Skeletal muscle tissue (tissue), 4 donors: ENCODE results near the gene DPP6. TPM values are rescaled to one million over a fixed set of nuclear protein-coding genes. Genes with fewer than 3 reads are reported as not detected.

Experiments used
- H3K27ac ChIP-seq: one replicate; pipeline ENCODE4 v1.7.0; 2013; ENCODE audit warnings: mild to moderate bottlenecking, low read depth, low read length, inconsistent platforms
- H3K27me3 ChIP-seq, 3 donors: one replicate each; pipeline ENCODE4 v1.7.0; 2013; ENCODE audit warnings: low read length in 3 of 3; ENCODE audit not compliant: control insufficient read depth in 3 of 3, insufficient read depth in 3 of 3
- H3K36me3 ChIP-seq, 3 donors: one replicate each; pipeline ENCODE4 v1.7.0; 2013; ENCODE audit warnings: low read length in 3 of 3; ENCODE audit not compliant: control insufficient read depth in 3 of 3, insufficient read depth in 3 of 3
- H3K4me1 ChIP-seq, 3 donors: one replicate each; pipeline ENCODE4 v1.7.0; 2013; ENCODE audit warnings: low read length in 3 of 3, mild to moderate bottlenecking in 3 of 3; ENCODE audit not compliant: control insufficient read depth in 3 of 3, insufficient read depth in 3 of 3
- H3K4me3 ChIP-seq, 3 donors: one replicate each; pipeline ENCODE4 v1.7.0; 2013; ENCODE audit warnings: low read length in 3 of 3
- H3K9ac ChIP-seq, 3 donors: one replicate each; pipeline ENCODE4 v1.7.0; 2013; ENCODE audit warnings: low read length in 3 of 3, mild to moderate bottlenecking in 3 of 3, moderate library complexity in 2 of 3, low read depth in 1 of 3
- H3K9me3 ChIP-seq, 3 donors: one replicate each; pipeline ENCODE4 v1.7.0; 2013; ENCODE audit warnings: low read length in 3 of 3; ENCODE audit not compliant: control insufficient read depth in 3 of 3
- total RNA-seq: library from RNA; depleted of rRNA; stranded (reverse); fragments of >200 nt; gene quantifications from one replicate; pipeline ENCODE4 v1.2.3, GENCODE V29; 2014
- donor health status: Osteomylitis.

Gene DPP6
- total RNA-seq, 1 donor from 2014 or later = 4.2 TPM

DNA sequence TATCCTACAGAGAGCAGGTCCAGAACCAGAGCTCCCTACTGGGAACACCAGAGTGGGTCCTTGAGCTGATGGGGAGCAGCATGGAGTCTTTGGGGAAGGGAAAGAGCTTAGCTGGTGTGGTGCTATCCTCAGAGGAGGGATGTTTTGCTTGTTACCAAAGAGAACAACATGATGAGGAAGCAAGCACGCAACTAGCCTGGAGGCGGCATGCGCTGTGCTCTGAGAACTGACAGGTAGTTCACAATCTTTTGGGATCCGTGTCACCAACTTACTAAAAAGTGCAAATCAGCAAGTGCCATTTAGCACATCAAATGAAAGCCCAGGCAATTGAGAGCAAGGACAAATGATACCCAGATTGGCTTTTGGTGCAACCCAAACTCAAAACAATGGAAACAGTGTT lies 257.9 kb downstream of the DPP6 start:
- no peak overlapping the region for H3K9ac ChIP-seq
- no peaks in the 10 kb centered on the region for H3K9me3 ChIP-seq
- no peaks in the 10 kb centered on the region for H3K4me1 ChIP-seq
- no peaks in the 10 kb centered on the region for H3K36me3 ChIP-seq
- H3K27me3 ChIP-seq = peaks cover 4 to 17% (median 10%) of the 10 kb centered on the region in 3 donors
- H3K27ac ChIP-seq = no peak overlapping the region
- H3K4me3 ChIP-seq = no peak overlapping the region

DNA sequence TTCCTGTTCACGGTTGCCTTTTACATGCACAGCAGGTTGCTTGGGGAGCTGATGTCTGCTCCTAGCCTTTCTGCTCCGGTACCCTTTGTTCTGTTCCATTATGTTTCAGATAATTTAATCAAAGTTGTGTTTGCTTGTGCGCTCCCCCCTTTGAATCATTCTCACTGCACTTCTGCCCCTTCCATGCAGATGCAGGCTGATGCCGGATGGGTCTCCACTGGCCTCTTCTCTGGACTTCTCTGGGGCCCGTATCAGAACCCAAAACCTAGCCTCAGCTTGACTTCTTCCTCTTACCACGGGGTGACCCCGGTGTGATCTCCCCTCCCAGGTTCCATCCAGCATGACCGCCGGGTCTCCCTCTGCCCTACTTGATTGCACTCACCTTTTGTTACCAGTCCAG lies 272.0 kb downstream of the DPP6 start:
- no peaks in the 10 kb centered on the region for H3K4me1 ChIP-seq
- no peaks in the 10 kb centered on the region for H3K9me3 ChIP-seq
- H3K27ac ChIP-seq = no peak overlapping the region
- H3K36me3 ChIP-seq = no peaks in the 10 kb centered on the region
- H3K9ac ChIP-seq = no peak overlapping the region
- H3K27me3 ChIP-seq = no peaks in the 10 kb centered on the region
- no peak overlapping the region for H3K4me3 ChIP-seq

DNA sequence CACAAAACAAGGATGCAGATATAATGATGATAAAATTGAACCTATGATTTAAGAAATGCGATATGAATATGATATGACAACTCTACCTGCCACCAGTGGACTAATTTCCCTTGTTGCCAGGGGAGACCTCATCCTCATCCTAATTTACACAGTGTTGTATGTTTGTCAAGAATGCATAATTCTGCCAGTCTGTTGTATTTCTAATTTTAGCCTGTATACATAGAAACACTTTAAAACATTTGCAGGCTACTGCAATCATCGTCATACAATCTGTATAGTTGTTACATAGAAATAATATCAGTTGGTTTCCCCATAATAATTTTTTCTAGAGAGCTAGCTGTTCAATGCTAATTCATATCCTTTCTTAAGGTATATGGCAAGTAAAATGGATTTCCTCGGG lies 274.2 kb downstream of the DPP6 start:
- peaks cover 0 to 3% (median 0%) of the 10 kb centered on the region in 3 donors for H3K9me3 ChIP-seq
- H3K36me3 ChIP-seq = no peaks in the 10 kb centered on the region
- H3K9ac ChIP-seq = no peak overlapping the region
- no peaks in the 10 kb centered on the region for H3K4me1 ChIP-seq
- no peak overlapping the region for H3K27ac ChIP-seq
- H3K27me3 ChIP-seq = no peaks in the 10 kb centered on the region
- H3K4me3 ChIP-seq = no peak overlapping the region

DNA sequence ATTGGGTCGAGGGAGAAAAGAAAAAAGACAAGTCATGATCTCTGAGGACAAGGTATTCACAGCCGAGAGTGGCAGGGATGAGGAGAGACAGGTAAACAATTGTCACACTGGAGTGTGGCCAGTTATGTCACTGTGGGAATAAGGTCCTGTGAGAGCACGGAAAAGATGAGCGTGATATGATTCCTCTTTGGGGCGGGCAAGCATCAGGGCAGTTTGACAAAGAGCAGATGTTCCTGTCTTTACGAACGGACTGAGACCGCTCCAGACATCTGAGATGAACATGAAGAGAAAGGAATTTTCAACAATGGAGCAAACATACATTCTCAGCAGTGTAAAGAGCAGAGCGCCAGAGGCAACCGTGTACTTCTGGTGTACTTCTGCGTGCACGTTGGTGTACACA lies 278.1 kb downstream of the DPP6 start:
- Histone ChIP-seq H3K4me1 (no peaks in the 10 kb centered on the region), H3K27me3 (peaks cover 0 to 4% (median 0%) of the 10 kb centered on the region in 3 donors), H3K36me3 (no peaks in the 10 kb centered on the region), H3K27ac (no peak overlapping the region), H3K9ac (no peak overlapping the region), H3K4me3 (no peak overlapping the region), H3K9me3 (peaks cover 0 to 3% (median 0%) of the 10 kb centered on the region in 3 donors)

DNA sequence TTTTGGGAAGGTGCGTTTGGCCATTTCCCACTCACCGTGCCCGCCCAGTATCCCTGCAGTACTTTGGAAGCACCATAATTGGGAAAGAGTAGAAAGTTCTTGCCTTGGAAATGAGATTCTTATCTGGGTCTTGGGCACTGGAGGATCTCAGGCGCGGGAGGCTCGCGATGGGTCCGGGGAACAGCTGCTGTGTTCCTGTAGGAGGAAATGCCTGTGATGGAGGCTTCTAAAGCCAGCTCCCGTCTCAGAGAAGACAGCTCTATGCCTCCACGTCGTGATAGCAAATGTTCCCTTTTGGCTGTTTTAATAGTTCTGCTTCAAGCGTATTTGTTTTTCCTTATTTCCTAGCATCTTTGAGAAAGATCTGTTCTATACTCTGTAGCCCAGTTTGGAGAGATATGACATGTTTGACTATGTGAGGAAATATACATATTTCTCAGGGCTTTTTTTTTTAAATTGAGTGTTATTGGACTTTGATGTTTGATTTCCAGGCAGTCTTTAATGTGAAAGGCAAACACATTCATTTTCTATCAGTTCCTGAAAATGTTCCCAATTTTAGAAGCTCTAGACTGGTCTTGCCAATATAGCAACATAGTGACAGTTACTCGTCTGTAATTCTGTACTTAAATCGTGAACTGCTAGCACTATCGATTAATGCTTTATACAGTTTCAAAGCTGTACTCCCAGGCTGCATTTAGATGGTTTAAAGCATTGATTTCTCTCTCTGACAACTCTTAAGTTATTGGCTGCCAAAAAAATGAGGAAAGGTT lies 280.8 kb downstream of the DPP6 start:
- no peaks in the 10 kb centered on the region for H3K36me3 ChIP-seq
- peaks cover 0 to 4% (median 0%) of the 10 kb centered on the region in 3 donors for H3K27me3 ChIP-seq
- no peak overlapping the region for H3K27ac ChIP-seq
- H3K4me3 ChIP-seq = no peak overlapping the region
- no peak overlapping the region for H3K9ac ChIP-seq
- H3K4me1 ChIP-seq = no peaks in the 10 kb centered on the region
- peaks cover 0 to 3% (median 0%) of the 10 kb centered on the region in 3 donors for H3K9me3 ChIP-seq

DNA sequence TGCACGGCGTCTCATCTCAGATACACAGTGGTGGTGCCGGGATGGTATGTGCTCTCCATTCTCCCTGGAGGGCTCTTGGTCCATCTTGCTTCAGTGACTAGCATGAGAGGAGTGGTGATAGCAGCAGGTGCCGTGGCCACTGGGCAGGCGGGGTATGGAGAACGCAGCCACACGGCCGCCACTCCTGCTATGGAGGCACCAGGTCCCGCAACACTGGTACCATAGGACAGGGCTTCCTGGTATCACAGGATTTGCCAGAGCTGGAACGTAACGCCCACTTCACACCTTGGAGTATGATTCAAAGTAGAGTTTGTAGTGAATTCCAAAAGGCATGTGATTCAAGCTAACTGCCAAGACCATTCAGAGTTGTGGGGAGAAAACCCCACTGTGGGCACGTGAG lies 284.1 kb downstream of the DPP6 start:
- Histone ChIP-seq H3K9me3 (no peaks in the 10 kb centered on the region), H3K9ac (no peak overlapping the region), H3K27me3 (peaks cover 0 to 7% (median 0%) of the 10 kb centered on the region in 3 donors), H3K36me3 (no peaks in the 10 kb centered on the region), H3K27ac (no peak overlapping the region), H3K4me3 (no peak overlapping the region), H3K4me1 (no peaks in the 10 kb centered on the region)

DNA sequence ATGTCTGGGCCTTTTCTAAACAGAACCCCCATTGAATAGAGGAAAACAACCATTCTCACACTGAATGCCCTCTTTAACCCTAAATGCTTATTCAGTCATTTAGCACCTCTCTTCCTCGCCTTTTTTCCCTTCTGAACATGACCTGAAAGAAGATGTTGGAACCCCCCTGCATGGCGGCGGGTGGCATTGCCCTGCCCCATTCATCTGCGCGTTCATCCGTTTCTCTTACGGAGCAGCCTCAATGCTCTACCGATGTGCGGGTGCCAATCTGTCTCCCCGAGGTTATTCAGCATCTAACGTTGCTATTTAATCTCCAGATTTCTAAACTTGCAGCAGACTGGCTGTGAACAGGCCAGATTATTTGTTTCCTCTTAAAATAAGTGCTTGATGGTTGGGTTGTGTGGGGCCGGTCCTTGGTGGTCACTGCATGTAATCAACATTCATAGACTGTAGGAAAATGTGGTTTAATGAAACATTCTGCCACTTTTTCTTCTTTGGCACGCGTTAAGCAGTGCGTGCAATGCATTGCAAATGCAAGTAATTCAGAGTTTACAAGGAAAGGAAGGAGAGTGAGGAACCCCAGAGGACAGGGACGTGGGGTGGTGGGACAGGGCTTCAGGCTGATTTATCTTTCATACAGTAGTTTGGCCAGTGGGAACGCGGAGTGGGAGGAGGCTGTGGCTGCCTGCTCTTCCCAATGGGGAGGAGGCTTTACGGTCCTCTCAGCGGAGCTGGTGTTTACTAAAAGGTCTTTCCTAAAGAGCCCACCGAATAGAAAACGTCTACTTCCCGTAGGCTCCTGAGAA lies 286.7 kb downstream of the DPP6 start:
- H3K9ac ChIP-seq = no peak overlapping the region
- H3K4me1 ChIP-seq = no peaks in the 10 kb centered on the region
- no peaks in the 10 kb centered on the region for H3K9me3 ChIP-seq
- no peak overlapping the region for H3K4me3 ChIP-seq
- H3K36me3 ChIP-seq = no peaks in the 10 kb centered on the region
- peaks cover 0 to 3% (median 0%) of the 10 kb centered on the region in 3 donors for H3K27me3 ChIP-seq
- H3K27ac ChIP-seq = no peak overlapping the region

DNA sequence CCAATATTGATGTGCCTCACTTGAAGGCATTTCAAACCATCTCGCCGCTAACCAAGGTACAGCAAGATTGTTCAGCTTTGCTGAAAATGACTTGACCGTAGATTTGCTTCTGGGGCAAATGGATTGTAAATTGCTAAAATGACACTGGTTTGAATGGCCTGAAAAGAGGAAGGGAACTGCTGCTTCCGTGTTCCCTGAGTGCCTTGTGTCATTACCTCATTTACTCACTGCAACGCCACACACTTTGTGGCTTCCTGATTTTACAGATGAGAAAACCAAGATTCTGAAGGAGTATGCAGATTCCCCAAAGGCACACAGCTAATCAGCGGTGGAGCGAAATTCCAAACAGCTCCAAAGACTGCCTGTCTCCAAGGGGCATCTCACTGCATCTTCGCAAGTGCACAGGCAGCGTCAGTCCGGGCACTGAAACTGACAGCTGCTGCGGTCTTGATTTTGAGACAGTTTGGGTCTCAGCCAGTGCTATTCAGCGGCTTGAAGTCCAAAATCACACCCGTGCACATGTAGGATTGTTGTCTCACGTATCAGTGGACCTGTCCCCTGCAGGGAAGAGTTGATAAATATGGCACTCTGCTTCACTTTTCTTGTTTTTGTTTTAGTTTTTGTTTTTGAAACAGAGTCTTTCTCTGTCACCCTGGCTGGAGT lies 290.9 kb downstream of the DPP6 start:
- no peaks in the 10 kb centered on the region for H3K9me3 ChIP-seq
- H3K4me1 ChIP-seq = no peaks in the 10 kb centered on the region
- no peak overlapping the region for H3K9ac ChIP-seq
- H3K4me3 ChIP-seq = no peak overlapping the region
- H3K36me3 ChIP-seq = no peaks in the 10 kb centered on the region
- peaks cover 0 to 3% (median 0%) of the 10 kb centered on the region in 3 donors for H3K27me3 ChIP-seq
- H3K27ac ChIP-seq = no peak overlapping the region

DNA sequence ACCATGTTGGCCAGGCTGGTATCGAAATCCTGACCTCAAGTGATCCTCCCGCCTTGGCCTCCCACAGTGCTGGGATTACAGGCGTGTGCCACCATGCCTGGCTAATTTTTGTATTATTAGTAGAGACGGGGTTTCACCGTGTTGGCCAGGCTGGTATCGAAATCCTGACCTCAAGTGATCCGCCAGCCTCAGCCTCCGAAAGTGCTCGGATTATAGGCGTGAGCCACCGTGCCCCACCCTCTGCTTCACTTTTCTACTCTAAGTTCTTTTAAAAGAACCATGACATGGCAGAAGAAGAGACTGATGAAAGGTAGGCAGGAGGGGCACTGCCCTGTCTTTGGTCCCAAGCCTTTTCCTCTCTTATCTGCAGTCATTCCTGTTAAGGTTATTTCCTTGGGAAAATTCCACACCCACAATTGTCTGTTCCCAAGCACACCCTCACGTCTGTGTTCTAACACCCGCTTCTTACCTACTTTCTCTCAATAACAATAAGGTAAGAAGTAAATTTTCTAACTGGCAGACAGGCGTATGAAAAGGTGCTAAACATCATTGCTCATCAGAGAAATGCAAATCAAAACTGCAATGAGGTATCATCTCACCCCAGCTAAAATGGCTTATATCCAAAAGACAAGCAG lies 291.7 kb downstream of the DPP6 start:
- H3K36me3 ChIP-seq = no peaks in the 10 kb centered on the region
- no peak overlapping the region for H3K27ac ChIP-seq
- H3K9me3 ChIP-seq = no peaks in the 10 kb centered on the region
- no peak overlapping the region for H3K4me3 ChIP-seq
- H3K9ac ChIP-seq = no peak overlapping the region
- H3K27me3 ChIP-seq = peaks cover 0 to 3% (median 0%) of the 10 kb centered on the region in 3 donors
- H3K4me1 ChIP-seq = no peaks in the 10 kb centered on the region
